ENCODE measurements around the gene NMRK1.
A peak's percentile ranks its signal among the peaks of the same experiment; 100 is the strongest.

NMRK1 gene

GRCh38 chr9:75087824-75088645 lies at the start of gene NMRK1, which contains the start of gene OSTF1:
Gene NMRK1 (minus strand): TSS chr9:75088155. CDS start chr9:75083115, 5,040 bp downstream.
Gene OSTF1 (plus strand): TSS chr9:75088514. CDS start chr9:75088693, 179 bp downstream.
- DNase-seq (ENCODE audit: low read depth): peak; percentile 72

GRCh38 chr9:75134495-75134894 lies 46.5 kb upstream of the NMRK1 start:
- DNase-seq (ENCODE audit: low read depth): no peak

- DNase-seq (ENCODE audit: low read depth): no peak
Measured at GRCh38 chr9:75133396-75133795, 45.4 kb upstream of the NMRK1 start.

GRCh38 chr9:75132244-75132643 lies 44.3 kb upstream of the NMRK1 start:
- no peak for DNase-seq (ENCODE audit: low read depth)

GRCh38 chr9:75131700-75132099 lies 43.7 kb upstream of the NMRK1 start:
- DNase-seq (ENCODE audit: low read depth): no peak

- DNase-seq (ENCODE audit: low read depth): no peak
Measured at GRCh38 chr9:75130621-75131230, 42.8 kb upstream of the NMRK1 start.

- DNase-seq (ENCODE audit: low read depth): no peak
Measured at GRCh38 chr9:75130172-75130571, 42.2 kb upstream of the NMRK1 start.

GRCh38 chr9:75128535-75128934 lies 40.6 kb upstream of the NMRK1 start:
- no peak for DNase-seq (ENCODE audit: low read depth)

GRCh38 chr9:75123696-75124095 lies 35.7 kb upstream of the NMRK1 start:
- no peak for DNase-seq (ENCODE audit: low read depth)

- DNase-seq (ENCODE audit: low read depth): no peak
Measured at GRCh38 chr9:75121914-75122558, 34.1 kb upstream of the NMRK1 start.

- no peak for DNase-seq (ENCODE audit: low read depth)
Measured at GRCh38 chr9:75120686-75121085, 32.7 kb upstream of the NMRK1 start.

- DNase-seq (ENCODE audit: low read depth): no peak
Measured at GRCh38 chr9:75117564-75117963, 29.6 kb upstream of the NMRK1 start.

GRCh38 chr9:75116306-75116705 lies 28.4 kb upstream of the NMRK1 start:
- DNase-seq (ENCODE audit: low read depth): no peak

- no peak for DNase-seq (ENCODE audit: low read depth)
Measured at GRCh38 chr9:75112789-75113188, 24.8 kb upstream of the NMRK1 start.

GRCh38 chr9:75111019-75111622 lies 23.2 kb upstream of the NMRK1 start:
- no peak for DNase-seq (ENCODE audit: low read depth)

- DNase-seq (ENCODE audit: low read depth): no peak
Measured at GRCh38 chr9:75109210-75109839, 21.4 kb upstream of the NMRK1 start.

GRCh38 chr9:75108571-75108970 lies 20.6 kb upstream of the NMRK1 start:
- no peak for DNase-seq (ENCODE audit: low read depth)

- no peak for DNase-seq (ENCODE audit: low read depth)
Measured at GRCh38 chr9:75106857-75107256, 18.9 kb upstream of the NMRK1 start.

GRCh38 chr9:75105841-75106240 lies 17.9 kb upstream of the NMRK1 start:
- no peak for DNase-seq (ENCODE audit: low read depth)

GRCh38 chr9:75105019-75105540 lies 17.1 kb upstream of the NMRK1 start:
- no peak for DNase-seq (ENCODE audit: low read depth)

- DNase-seq (ENCODE audit: low read depth): no peak
Measured at GRCh38 chr9:75104607-75105006, 16.7 kb upstream of the NMRK1 start.
